DMS79 treated with DMSO at 0.1 percent for 48 hours (cell line): ENCODE data around the gene TAPBPL.
A peak's percentile ranks its signal among the peaks of the same experiment; 100 is the strongest.
"Not testable (repeated sequence)": the region's sequence is repeated elsewhere in the genome, so short reads cannot be mapped to it uniquely, and the experiment has no call there.

Experiments
- DNase-seq: peaks from one replicate; lab custom pipeline; 2025; lab: John Stamatoyannopoulos, UW

TAPBPL gene

GRCh38 chr12:6490673-6491072, 38.8 kb downstream of the TAPBPL start:
- DNase-seq, result not testable (repeated sequence)

- peak; percentile 94 for DNase-seq
Measured at GRCh38 chr12:6492838-6493496, 41.1 kb downstream of the TAPBPL start, which contains the start of gene MRPL51. Gene MRPL51, minus strand, starts transcription at chr12:6493262. Its CDS starts 126 bp downstream, at chr12:6493136.

- DNase-seq, result peak; percentile 95
Measured at GRCh38 chr12:6493497-6494257, 41.8 kb downstream of the TAPBPL start, which contains the start of gene NCAPD2. Gene NCAPD2, plus strand, starts transcription at chr12:6494102. Its CDS starts 997 bp downstream, at chr12:6495099.

GRCh38 chr12:6494258-6494743, 42.5 kb downstream of the TAPBPL start:
- no peak for DNase-seq

- no peak for DNase-seq
Measured at GRCh38 chr12:6494968-6495367, 43.1 kb downstream of the TAPBPL start.

- not testable (repeated sequence) for DNase-seq
Measured at GRCh38 chr12:6497291-6497690, 45.4 kb downstream of the TAPBPL start.

GRCh38 chr12:6500466-6500865, 48.6 kb downstream of the TAPBPL start:
- DNase-seq, result no peak

GRCh38 chr12:6507102-6507998, 55.5 kb downstream of the TAPBPL start:
- no peak for DNase-seq

GRCh38 chr12:6508087-6508486, 56.2 kb downstream of the TAPBPL start:
- no peak for DNase-seq
